SK-N-MC (cell line): ENCODE measurements around the gene AMIGO2.

Source experiments
- DNase-seq: peaks from one replicate; pipeline ENCODE4 v3.0.0-alpha.2; 2011; ENCODE audit warnings: low read depth, low spot score
- H3K27ac ChIP-seq: fragments of 200-600 bp; sonication (generic); 2 replicates; pipeline ENCODE4 v1.5.1; 2016; ENCODE audit warnings: mixed run types
- H3K36me3 ChIP-seq: fragments of 200-600 bp; sonication (generic); 2 replicates; pipeline ENCODE4 v1.6.1; 2017; ENCODE audit warnings: antibody characterized with exemption, low read length, mixed read lengths; ENCODE audit not compliant: insufficient read depth
- H3K4me3 ChIP-seq: fragments of 200-600 bp; sonication (generic); 2 replicates; pipeline ENCODE4 v1.5.1; 2016
- H3K9ac ChIP-seq: fragments of 200-600 bp; sonication (generic); 2 replicates; pipeline ENCODE4 v1.8.0; 2017; ENCODE audit warnings: mixed run types, mixed read lengths; ENCODE audit not compliant: insufficient read length
- H3K9me3 ChIP-seq: fragments of 200-600 bp; sonication (generic); 2 replicates; pipeline ENCODE4 v1.6.1; 2017; ENCODE audit warnings: low read depth, mild to moderate bottlenecking, antibody characterized with exemption, low read length, moderate library complexity, mixed read lengths
- EZH2 ChIP-seq: fragments of 200-600 bp; sonication (generic); IDR thresholded peaks from one replicate; pipeline ENCODE4 v1.6.1; 2017; ENCODE audit warnings: antibody characterized with exemption
- FOXP2 ChIP-seq: optimal IDR thresholded peaks from 2 replicates; pipeline ENCODE3; 2011; ENCODE audit warnings: mild to moderate bottlenecking, moderate library complexity; ENCODE audit not compliant: insufficient read depth; ENCODE audit errors: extremely low read length, control extremely low read depth
- POLR2AphosphoS5 ChIP-seq: IDR thresholded peaks from 2 replicates; pipeline ENCODE4 v1.6.1; 2012; ENCODE audit warnings: mild to moderate bottlenecking, low read depth, low read length, borderline replicate concordance

AMIGO2 gene

DNA sequence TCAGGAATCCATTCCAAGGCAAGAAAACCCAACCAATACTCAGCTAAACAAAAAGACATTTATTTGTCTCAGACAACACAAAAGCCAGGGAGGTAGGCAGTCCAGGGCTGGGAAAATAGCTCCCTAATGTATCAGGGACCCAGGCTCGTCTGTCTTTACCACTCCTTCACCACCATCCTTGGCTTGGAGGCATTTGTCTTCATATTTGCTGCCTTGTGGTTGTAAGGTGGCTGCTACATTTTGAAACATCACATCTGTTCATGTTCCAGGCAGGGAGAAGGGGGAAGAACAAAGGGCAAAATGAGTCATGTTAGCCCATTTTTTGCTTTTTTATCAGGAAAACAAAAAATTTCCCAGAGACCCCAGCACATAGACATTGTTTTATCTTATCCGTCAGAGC, 45.1 kb downstream of the AMIGO2 start:
- H3K4me3 ChIP-seq: no peak overlapping the region
- no peaks in the 10 kb centered on the region for H3K36me3 ChIP-seq
- no peak overlapping the region for H3K9ac ChIP-seq
- no peak overlapping the region for H3K27ac ChIP-seq
- no peak for DNase-seq
- TF ChIP-seq FOXP2 (no peak), EZH2 (no peak), POLR2AphosphoS5 (no peak)
- no peaks in the 10 kb centered on the region for H3K9me3 ChIP-seq

DNA sequence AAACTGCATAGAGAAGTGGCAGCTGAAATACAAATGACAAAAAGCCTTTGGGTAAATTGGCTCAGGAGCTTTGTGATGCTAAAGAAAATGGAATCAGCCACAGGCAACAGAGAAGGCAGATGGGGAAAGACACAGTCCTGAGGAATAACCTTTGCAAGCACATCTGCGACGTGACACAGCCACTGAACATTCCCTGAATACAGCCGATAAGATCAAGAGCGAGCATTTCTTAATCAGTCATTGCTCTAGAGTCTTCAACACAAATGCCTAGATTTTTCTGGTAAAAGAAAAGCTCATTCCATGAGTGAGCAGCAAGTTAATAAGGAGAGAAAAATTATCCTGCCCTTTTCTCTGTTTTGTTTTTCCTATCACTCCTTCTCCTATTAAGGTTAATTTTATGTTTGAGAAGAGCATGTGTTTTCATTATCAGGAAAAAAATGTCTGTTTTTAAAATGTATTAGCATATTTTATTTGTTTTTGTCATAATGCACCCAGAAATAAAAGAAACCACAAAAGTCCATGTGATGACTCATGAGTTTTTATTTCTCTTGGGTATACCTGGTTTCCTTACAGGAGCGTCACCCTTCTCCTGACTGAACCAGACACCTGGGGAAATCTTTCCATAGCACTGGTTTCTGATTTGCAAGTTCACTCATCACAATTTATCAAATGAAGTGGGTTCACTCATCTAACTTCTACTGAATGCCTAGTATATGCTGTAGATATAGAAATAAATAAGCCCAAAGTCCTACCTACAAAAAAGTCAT, 45.8 kb downstream of the AMIGO2 start:
- DNase-seq: no peak
- H3K27ac ChIP-seq: no peak overlapping the region
- H3K9ac ChIP-seq: no peak overlapping the region
- no peak overlapping the region for H3K4me3 ChIP-seq
- TF ChIP-seq EZH2: no peak
- TF ChIP-seq FOXP2: no peak
- no peak for TF ChIP-seq POLR2AphosphoS5
- H3K36me3 ChIP-seq: no peaks in the 10 kb centered on the region
- H3K9me3 ChIP-seq: no peaks in the 10 kb centered on the region

DNA sequence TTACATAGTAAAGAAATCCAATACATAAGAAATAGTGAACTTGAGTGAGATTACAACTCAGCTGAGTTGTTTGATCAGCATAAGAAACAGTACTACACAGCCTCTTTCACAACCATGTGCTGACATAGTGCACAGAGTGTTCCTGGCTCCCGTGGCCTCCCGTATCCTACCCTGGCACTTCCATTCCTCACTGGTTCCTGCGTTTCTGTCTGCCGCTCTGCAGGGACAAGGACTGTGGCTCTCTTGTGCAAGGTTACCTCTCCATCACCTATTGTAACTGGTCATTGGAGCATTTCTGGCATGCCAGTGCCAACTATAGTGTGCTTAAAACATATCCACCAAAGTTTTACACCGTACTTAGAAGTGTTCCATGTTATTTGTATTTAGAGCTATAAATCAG, 46.7 kb downstream of the AMIGO2 start:
- no peak overlapping the region for H3K27ac ChIP-seq
- no peaks in the 10 kb centered on the region for H3K9me3 ChIP-seq
- TF ChIP-seq EZH2 (no peak), POLR2AphosphoS5 (no peak), FOXP2 (no peak)
- H3K36me3 ChIP-seq: no peaks in the 10 kb centered on the region
- DNase-seq: no peak
- H3K9ac ChIP-seq: no peak overlapping the region
- H3K4me3 ChIP-seq: no peak overlapping the region

GRCh38 chr12:47032644-47033043, 47.1 kb downstream of the AMIGO2 start:
- Histone ChIP-seq H3K9me3 (no peaks in the 10 kb centered on the region), H3K4me3 (no peak overlapping the region), H3K9ac (no peak overlapping the region), H3K36me3 (no peaks in the 10 kb centered on the region), H3K27ac (no peak overlapping the region)
- DNase-seq: peak; percentile 63
- TF ChIP-seq POLR2AphosphoS5 (no peak), FOXP2 (no peak), EZH2 (no peak)

- no peak for DNase-seq
- Histone ChIP-seq H3K36me3 (no peaks in the 10 kb centered on the region), H3K4me3 (no peak overlapping the region), H3K9ac (no peak overlapping the region), H3K27ac (no peak overlapping the region), H3K9me3 (no peaks in the 10 kb centered on the region)
- TF ChIP-seq EZH2 (no peak), POLR2AphosphoS5 (no peak), FOXP2 (no peak)
Observed at GRCh38 chr12:47029903-47030302, 49.9 kb downstream of the AMIGO2 start.

- Histone ChIP-seq H3K9me3 (no peaks in the 10 kb centered on the region), H3K36me3 (no peaks in the 10 kb centered on the region), H3K27ac (no peak overlapping the region), H3K4me3 (no peak overlapping the region), H3K9ac (no peak overlapping the region)
- DNase-seq: no peak
- no peak for TF ChIP-seq POLR2AphosphoS5
- TF ChIP-seq FOXP2: no peak
- no peak for TF ChIP-seq EZH2
Observed at GRCh38 chr12:47028981-47029708, 50.6 kb downstream of the AMIGO2 start.

DNA sequence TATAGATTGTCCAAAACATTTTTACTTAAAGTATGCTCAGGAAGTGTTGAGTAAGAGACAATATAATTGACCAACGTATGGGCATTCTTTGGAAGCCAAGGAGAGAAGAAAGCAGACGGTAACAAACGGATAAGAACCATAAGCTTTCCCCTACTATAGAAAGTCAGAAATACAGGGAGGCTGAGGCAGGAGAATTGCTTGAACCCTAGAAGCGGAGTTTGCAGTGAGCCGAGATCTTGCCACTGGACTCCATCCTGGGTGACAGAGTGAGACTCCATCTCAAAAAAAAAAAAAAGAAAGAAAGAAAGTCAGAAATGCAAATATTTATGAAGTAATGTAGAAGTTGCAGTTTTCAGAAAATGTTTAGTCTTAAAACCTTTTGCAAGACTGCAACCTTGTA, 51.6 kb downstream of the AMIGO2 start:
- Histone ChIP-seq H3K36me3 (no peaks in the 10 kb centered on the region), H3K9me3 (no peaks in the 10 kb centered on the region), H3K9ac (no peak overlapping the region), H3K4me3 (no peak overlapping the region), H3K27ac (no peak overlapping the region)
- TF ChIP-seq EZH2 (no peak), FOXP2 (no peak), POLR2AphosphoS5 (no peak)
- no peak for DNase-seq
